Dermis microvascular lymphatic vessel endothelial cell (primary cell): Measurements from ENCODE around the gene BTC. TPM values are rescaled to one million over a fixed set of nuclear protein-coding genes. Genes with fewer than 3 reads are reported as not detected.
"Not testable (repeated sequence)": the region's sequence is repeated elsewhere in the genome, so short reads cannot be mapped to it uniquely, and the experiment has no call there.

Source experiments
- DNase-seq, 2 donors: peaks; one replicate each; pipeline versions ENCODE4 v3.0.0 to v3.0.0-alpha.2; 2010; ENCODE audit warnings: low read depth in 2 of 2
- total RNA-seq: library from RNA; depleted of rRNA; stranded (reverse); fragments of >200 nt; gene quantifications from 2 replicates; pipeline ENCODE4 v1.2.1, GENCODE V29; 2014

The BTC gene
- total RNA-seq, 1 donor from 2014 or later, result not detected

DNA sequence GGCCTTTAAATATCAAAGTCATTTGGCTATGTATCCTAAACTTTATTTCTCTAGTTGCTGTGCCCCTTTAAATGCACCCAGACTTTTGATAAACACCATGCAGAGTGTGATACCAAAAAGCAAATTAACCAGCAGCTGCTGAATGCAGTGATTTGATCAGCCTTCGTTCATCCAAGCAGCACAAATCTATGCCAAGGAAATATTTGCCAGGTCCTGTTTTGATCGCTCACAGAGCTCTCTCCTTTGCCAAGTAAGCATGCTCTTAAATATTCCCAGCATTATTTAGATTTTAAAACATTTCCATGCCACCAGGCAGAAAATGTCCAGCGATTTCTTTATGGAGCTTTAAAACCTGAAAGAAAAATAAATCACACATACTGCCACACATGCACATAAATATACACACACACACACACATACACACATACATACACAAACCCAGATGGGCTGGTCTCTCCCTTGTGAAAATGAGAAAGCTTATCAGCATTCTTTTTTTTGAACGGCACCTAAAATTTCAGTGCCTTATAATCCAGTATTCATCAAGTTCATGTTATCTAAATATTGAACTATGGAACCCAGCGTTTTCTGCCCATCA, 35.7 kb downstream of the BTC start:
- no peak for DNase-seq

DNA sequence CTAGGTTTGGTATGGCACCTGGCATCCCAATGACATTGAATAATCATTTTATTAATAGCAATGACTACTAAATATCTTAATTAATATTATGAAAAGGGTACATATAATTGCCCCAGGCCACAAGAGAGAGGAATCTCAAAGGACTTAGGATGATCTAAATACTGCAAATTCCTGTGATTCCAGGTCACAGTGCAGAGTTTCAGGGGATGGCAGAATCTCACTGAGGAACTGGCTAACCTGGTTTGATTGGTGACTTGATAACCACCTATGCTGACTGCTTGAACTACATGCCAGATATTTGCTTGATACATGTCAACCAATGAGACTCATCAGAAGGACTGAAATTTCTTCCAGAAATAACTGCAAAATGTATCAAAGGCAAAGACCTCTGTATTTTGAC, 37.2 kb downstream of the BTC start:
- DNase-seq, result no peak

GRCh38 chr4:74755486-74755885, 38.8 kb downstream of the BTC start:
- DNase-seq, result no peak

- no peak for DNase-seq
These were observed 40.1 kb downstream of the BTC start for GRCh38 chr4:74754218-74754617.

DNA sequence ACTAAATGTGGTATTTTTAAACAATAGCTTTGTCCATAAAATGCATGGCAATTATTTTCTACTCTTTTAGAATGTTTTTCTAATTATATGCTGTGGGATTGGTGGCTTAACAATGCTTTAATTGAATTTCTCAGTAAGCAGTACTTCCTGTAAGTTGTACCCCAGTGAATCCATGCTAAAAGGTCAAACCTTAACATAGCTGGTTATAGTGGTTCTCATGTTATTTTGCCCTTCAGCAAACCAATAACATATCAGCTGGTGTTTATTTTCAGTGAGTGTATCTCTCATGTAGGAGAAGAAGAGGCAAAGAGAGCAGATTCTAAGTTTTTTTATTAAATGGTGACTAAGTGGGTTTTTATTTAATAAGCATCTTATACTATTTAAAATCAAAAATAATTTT, 41.5 kb downstream of the BTC start:
- DNase-seq, result no peak

DNA sequence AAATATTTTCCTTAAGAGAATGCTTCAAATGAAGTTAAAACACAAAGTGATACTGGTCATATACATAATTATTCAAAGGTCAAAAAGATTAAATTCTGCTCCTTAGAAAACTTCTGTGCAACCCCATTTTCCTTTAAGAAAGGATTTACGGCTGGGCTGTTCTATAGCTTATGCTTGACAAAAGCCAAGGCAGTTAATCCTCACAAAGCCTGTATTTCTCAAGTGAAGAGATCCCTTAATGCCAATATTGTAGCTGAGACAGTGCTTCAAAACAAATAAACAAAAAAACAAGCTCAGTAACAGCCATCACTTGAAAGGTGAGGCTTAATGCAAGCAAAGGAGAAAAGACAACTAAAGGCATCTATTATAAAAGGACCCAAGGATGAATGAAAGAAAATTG, 42.5 kb downstream of the BTC start:
- DNase-seq, result no peak

- no peak for DNase-seq
These were observed 43.1 kb downstream of the BTC start for GRCh38 chr4:74751247-74751646.

DNA sequence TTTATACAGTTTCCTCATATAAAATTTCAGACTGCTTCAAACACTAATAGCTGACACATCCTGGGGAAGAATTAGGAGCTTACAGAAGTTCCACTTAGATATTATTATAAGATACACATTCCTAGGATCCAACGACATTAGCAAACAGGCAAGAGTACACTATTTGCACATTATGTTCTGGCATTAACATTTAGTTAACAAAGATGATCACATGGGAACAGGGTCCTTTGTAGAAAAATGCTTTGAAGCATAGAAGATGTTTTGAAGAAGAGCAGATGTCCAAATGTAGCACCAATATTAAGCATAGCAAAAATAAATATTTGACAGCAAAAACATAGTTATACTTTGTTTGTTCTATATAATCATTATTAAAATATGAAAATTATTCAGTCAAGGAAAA, 52.1 kb downstream of the BTC start:
- DNase-seq, result no peak

- no peak for DNase-seq
These were observed 55.7 kb downstream of the BTC start for GRCh38 chr4:74738464-74739143.

GRCh38 chr4:74734995-74735394, 59.3 kb downstream of the BTC start:
- DNase-seq, result no peak

DNA sequence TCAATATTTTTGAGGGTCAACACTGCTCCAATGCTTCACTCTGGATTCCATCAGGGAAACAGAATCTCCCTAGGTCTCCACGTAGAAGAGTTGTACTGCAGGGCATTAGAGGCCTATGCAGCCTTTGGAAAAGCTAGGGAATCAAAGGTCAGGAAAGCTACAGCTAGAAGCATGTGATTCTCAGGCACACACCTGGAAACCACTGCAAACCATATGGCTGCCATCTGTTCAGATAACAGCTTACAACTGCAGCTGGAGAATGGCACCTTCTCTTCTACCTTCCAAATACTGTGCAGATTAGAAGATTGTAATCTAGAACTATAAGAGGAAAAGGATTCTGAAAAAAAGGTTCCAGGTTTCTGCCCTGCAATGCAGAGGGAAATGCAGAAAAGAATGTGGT, 60.6 kb downstream of the BTC start:
- no peak for DNase-seq

DNA sequence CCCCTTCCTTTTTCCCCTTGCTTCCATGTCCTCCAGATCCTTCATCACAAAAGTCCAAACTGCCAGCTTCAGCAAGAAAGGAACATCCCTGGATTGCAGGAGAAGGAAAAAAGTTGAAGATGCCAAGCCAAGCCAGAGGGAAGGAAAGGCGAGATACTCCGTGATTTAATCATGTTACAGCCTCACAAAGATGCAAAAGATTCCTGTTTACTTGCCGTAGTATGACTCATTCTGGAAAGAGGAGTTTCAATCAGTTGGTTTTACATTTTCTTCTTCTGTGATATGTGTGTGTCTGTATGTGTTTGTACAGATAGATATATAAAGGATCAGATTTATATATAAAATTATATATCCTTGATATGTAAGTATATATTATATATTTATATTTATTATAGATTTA, 69.3 kb downstream of the BTC start:
- DNase-seq, result no peak

- no peak for DNase-seq
These were observed 77.9 kb downstream of the BTC start for GRCh38 chr4:74716436-74716765.

GRCh38 chr4:74715706-74716435, 78.5 kb downstream of the BTC start:
- no peak for DNase-seq

DNA sequence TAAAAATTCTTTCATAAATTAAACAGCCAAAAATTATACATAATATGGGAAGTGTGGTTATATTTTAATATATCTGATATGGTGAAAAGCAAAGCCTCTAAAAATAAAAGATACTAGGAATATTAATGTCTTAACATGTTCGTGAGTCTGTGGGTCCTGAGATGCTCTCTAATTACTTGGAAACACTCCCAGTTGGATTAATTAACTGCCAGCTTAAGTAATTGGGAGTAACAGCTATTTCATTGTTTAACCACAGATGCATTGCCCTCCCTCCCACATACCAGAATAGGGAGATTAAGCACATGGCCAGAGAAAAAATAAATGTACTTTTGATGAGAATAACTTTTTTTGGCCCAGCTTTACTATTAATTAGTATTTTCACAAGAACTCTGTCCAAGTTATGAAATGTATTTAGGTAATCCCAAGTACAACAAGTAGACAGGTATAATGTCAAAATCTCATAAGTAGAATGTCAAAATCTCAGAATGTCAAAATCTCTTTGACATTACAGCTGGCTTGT, 79.7 kb downstream of the BTC start:
- no peak for DNase-seq

DNA sequence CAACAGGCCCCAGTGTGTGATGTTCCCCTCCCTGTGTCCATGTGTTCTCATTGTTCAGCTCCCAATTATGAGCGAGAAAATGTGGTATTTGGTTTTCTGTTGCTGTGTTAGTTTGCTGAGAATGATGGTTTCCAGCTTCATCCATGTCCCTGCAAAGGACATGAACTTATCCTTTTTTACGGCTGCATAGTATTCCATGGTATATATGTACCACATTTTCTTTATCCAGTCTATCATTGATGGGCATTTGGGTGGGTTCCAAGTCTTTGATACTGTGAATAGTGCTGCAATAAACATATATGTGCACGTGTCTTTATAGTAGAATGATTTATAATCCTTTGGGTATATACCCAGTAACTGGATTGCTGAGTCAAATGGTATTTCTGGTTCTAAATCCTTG, 86.2 kb downstream of the BTC start:
- DNase-seq, result not testable (repeated sequence)

Other genes starting within 250 kb of the BTC start
- 0.13 TPM in 1 of 2 replicates, not detected in the other for gene PARM1, start 138.6 kb upstream of the BTC start, total RNA-seq